GM18867 (cell line): Measurements from ENCODE around the gene ZNF334.

Experiments used
- ATAC-seq: cut with Tn5 transposase; IDR thresholded peaks from one replicate; pipeline ENCODE4 v1.9.1; 2021; ENCODE audit warnings: mild to moderate bottlenecking, moderate library complexity; ENCODE audit not compliant: unreplicated experiment

Gene ZNF334

DNA sequence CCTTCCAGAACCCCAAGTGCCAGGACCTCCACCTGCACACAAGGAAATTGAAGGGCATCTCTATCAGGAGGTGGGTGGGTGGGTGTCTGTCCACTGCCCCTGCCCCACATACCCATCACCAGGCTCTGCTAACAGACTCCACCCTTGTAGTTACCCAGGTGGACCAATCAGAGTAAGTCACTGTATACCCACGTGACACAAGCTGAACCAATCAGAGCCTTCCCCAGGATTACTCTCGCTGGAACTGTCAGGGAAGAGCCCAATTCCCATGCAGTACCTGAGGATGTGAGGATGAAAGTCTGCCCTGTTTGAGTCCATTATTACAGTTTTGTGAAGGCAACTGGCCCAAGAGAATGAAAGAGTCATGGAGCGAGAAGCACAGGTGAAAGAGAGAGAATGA lies 32.9 kb upstream of the ZNF334 start:
- ATAC-seq = no peak

DNA sequence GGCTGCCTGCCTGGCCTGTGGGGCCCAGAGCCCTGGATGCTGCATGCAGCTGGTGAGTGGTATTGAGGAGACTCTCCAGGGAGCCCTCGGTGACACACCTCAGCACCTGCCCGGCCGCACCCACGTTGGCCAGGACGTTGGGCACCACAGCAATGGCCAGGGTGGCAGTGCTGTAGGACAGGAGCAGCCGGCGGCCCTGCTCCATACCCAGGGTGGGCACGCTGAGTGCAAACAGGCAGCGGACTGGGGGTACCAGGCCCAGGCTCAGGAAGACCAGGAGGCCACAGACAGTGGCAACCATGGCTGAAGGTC lies 32.4 kb upstream of the ZNF334 start:
- no peak for ATAC-seq

DNA sequence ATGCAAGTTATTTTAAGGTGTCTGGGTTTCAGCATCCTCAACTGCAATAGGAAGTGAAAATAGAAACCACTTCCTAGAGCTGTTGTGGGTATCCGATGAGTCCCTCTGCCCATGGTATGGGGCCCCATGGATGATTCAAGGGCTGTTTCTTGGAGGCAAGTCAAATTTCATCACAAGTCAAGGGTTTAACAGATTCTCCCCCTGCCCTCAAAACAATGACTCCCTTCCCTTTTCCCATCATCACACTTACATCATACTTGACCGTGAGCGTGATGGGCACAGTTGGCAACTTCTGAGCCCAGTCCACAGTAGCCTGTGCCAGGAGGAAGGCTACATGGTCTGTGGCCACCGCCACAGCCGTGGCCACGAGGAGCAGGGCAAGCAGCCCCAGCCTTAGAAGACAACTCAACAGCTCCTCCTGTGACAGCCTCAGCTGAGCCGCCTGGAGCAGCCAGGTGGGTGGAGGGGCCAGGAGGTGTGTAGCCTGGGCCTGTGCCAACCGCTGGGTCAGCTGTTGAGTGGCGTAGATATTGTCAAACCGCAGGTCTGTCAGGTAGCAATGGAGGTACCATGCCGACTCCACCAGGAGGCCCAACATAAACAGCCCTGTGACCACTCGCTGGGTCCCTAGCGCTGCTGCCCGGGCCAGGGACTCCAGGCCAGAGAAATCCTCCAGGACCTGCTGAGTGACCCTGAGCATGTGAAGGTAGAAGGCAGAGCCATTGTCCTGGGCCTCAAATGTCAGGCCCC lies 31.9 kb upstream of the ZNF334 start:
- ATAC-seq = no peak

DNA sequence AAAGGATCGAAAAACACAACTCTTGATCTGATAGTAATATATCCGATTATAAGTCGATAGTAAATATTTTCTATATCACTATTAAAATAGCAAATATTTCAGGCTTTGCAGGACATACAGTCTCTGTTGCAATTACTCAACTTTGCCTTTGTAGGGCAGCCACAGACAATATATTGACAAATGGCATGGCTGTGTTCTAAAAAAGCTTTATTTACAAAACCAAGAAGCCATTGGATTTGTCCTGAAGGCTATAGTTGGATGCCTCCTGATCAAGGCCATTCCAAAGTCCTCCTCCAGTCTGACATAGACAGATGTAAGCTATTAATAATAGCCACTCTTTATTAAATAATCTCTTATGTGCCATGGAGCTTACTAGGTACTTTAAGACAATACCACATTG lies 31.2 kb upstream of the ZNF334 start:
- no peak for ATAC-seq

DNA sequence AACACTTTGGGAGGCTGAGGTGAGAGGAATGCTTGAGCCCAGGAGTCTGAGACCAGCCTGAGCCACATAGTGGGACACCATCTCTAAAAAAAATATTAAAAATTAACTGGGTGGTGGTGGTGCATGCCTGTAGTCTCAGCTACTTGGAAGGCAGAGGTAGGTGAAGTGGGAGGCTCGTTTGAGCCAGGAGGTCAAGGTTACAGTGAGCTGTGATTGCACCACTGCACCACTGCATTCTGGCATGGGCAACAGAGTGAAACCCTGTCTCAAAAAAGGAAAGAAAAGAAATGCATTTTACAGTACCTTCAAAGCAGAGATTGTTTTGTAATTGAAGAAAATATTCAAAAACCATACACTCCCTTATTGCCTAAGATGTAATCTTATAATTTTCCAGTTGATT lies 30.6 kb upstream of the ZNF334 start:
- ATAC-seq = no peak

DNA sequence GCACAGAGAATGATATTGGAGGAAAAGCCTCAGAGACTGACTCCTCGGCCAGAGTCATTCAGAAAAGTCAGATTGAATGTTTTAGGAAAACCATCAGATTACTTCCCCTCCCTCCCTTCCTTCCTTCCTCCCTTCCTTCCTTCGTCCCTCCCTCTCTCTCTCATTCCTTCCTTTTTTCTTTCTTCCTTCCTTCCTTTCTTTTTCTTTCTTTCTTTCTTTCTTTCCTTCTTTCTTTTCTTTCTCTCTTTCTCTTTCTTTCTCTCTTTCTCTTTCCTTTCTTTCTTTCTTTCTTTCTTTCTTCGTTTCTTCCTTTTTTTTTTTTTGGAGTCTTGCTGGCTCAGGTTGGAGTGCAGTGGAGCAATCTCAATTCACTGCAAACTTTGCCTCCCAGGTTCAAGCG lies 29.7 kb upstream of the ZNF334 start:
- no peak for ATAC-seq

DNA sequence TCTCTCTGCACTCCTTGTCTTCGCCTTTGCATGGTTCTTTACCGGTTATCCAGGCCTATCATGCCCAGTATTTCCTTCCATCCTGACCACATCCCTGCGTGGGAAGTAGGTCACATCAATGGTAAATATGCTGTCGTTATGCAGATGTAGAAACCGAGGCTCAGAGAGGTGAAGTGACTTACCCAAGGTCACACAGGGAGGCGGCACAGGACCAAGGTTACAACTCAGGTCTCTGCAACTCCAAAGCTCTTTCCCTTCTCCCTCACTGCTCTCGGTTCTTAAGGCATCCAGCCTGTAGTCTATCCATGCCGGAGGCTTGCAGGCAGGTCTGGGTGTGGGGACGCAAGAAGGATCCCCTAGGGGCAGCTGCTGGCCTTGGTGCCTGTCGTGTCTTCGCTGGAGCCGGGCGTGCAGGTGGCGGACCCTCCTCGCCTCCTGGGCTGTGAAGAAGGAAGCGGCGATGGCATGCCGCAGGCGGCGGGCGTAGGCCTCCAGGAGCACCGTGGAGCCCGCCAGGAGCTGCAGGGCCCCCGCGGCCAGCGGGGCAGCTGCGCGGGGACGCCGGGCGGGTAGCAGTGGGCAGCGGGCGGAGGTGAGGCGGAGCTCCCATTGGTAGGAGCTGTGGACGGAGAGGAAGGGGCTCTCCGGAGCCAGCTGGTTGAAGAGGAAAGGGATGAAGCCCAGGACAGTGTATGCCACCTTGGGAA lies 28.0 kb upstream of the ZNF334 start:
- no peak for ATAC-seq

DNA sequence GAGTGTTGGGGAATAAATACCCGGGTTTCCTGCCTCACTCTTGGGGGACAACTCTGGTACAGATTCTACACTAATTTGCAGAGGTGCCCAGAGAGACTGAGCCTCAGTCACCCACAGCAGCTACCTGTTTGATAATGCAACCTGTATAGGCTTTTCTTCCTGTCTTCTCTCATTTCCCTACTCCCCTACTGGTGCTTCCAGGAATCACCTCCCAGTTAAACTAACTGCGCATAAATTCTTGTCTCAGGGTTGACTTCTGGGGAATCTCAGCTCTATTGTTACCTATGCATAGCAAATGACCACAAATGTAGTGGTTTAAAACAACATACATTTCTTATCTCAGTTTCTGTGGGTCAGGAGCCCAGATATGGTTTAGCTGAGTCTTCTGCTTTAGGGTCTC lies 25.8 kb upstream of the ZNF334 start:
- ATAC-seq = no peak

DNA sequence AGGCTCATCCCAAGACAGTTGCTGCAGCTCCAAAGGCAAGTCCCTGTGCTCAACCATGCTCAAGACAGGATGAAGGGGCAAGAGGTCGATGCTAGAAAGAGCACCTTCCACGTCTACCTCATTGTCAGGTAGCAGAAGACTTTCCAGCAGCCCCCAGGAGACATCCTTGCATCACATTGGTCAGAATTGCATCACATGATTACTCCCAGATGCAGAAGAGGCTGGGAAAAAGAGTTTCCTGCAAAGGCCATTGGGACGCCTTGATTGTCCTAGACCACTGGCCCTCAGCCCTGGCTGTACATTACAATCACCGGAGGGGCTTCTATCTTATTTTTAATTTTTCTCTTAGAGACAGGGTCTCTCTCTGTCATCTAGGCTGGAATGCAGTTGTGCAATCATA lies 17.3 kb upstream of the ZNF334 start:
- ATAC-seq = no peak

DNA sequence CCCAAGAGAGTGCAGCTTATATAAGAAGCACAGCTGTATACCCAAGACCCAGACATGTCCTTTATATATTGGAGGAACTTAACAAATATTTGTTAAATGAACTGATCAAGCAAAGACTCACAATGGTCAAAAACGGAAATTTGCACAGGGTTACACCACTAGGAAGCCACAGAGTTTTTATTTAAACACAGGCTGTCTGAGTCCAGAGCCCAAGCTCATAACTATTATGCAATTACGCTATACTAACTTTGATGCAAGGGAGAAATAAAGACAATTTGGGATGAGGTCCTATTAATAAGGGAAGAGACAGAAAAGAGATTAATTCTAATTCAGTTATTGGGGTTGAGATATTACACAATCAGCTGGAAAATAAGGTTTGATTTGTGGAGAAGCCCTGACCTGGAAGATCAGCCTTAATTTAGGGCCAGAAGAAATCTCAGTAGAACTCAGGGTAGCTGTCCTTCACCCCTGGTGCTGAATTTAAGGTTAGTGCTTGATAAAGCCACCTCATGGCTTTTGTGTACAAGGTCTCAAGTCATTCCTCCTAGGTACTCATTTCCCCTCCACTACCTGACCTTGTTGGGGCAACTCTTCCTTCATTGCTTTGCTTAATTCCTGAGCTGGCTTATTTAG lies 10.5 kb upstream of the ZNF334 start:
- no peak for ATAC-seq

DNA sequence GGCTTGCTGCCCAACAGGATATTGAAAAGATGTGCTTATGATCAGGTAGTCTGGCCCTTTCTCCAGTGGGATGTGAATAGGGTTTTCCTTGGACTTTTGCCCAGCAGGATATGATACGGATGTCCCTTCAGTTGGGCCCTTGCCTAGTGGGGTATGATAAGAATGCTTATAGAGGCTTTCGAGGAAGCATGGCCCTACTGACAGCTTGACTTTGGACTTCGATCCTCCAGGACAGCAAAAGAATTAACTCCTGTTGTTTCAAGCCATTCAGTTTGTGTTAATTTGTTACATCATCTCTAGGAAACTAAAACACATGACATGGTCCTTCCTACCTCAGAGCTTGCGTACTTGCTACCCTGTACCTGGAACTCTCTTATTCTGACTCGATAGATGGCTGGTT lies 9.7 kb upstream of the ZNF334 start:
- no peak for ATAC-seq

DNA sequence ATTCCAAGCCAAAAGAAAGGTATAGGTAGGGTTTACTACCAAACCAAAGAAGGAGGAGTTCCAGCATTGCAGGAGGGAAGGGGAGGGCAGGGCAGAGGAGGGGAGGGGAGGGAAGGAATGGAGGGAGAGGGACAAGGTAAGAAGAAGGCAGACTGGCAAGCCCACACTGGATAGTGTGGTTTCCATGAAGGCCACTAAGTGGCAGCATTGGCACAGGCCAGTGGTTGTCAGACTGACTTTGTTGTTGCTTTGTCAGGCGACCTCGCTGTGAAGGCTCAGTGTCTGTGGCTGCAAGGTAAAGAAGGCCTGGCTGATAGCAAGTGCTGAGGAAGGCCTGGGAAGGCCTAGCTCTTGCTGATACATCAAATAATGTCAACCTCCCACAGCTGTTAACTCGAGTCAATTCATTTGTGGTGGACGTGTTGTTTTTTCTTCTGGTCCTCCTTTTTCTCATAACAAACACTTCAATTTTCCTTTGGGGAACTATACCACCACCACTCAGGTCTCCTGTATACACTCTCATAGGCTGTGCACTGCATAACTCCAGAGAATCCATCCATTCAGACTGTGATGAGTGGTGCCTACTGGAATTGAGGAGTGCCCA lies 7.7 kb upstream of the ZNF334 start:
- no peak for ATAC-seq

DNA sequence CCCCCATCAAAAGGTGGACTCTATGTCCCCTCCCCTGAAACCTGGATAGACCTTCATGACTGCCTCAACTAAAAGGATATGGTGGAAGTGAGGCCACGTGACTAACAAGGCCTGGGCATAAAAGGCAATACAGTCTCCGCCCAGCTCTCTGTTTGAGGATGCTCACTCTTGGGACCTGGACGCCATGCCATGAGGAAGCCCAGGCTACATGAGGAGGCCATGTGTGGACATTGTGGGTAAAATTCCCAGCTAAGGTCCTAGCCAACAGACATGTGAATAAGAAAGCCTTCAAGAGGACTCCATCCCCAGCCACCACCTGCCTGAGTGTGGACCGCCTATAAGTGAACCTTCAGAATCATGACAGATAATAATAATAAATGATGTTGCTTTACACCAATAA lies 7.2 kb upstream of the ZNF334 start:
- ATAC-seq = no peak

DNA sequence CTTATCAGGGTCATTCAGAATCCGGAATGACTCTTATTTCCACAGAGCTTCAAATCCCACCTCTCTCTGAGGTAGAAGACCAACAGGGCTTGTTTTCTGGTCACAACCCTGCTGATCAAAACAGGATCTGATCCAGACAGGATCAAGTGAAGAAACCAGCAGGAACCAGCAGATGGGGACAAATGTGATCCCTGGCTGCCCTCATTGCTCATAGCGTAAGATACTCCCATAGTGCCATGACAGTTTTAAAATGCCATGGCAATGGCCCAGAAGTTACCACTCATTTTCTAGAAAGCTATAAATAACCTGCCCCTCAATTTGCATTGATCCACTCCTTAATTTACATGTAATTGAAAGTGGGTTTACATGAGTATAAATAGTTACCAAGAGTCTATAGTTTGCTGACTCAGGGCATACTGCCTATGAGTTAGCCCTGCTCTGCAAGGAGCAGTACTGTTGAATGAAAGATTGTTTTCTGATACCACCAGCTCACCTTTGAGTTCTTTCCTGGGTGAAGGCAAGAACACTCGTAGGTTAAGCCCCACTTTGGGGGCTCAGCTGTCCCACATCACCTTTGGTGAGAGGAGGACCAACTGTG lies 6.2 kb upstream of the ZNF334 start:
- no peak for ATAC-seq

DNA sequence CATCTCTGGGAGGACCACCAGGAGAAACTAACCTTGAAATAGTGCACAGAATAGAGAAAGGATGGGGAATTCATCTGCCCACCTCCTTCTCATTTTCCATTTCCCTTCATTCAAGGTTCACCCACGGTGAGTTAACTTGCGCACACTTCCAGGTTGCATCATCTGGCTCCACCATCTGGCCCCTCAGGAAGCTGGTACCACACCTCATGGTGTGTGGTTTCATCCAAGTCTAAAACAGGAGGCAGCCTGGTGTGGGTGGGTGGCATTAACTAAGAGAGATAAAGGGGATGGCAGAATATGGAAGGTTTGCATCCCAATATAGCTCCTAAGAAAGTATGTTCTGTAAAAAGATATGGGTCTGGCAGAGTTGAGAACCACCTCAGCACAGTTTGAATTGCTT lies 3.8 kb downstream of the ZNF334 start:
- ATAC-seq = no peak

DNA sequence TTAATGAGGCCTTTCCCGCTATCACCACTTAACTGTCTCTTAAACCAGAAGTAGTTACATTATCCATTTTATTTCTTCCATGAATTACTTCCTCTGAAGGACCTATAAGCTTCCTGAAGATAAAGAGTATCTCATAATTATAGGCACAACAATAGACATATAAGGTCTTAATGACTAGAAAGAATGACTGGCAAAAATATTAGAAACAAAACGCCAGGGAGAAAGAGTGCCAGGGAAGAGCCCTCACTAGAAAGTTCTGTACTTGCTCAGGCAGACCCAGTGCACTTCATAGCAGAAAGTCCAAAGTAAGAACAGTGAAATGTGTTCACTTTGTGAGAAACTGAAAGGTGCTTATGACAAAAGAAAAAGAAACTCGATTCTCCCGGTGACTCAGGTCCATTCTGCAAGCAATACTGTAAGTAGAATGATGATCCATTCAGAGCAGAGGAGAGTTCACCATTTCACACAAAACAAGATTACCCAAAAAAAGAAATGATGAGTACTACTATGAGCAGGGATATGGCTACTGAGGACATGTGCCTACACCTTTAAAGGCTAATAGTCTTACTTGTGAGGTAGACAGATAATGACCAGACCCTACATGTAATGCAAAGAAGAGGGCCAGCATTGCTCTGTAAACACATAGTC lies 5.5 kb downstream of the ZNF334 start:
- no peak for ATAC-seq

DNA sequence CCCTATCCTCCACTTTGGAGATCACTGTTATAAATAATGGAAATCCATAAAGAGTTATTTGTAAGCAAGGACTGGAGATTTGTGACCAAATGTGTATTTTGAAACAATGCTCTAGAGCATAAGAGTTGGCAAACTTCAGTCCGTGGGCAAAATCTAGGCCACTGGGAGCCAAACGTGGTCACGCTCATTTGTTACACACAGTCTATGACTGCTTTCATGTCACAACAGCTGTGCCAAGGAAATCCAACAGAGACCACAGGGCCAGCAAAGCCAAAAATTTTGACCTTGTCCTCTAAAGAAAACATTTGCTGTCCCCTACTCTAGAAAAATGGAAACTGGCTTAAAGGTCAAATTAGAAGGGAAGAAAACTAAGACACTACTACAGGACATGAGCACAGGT lies 7.9 kb downstream of the ZNF334 start:
- no peak for ATAC-seq

DNA sequence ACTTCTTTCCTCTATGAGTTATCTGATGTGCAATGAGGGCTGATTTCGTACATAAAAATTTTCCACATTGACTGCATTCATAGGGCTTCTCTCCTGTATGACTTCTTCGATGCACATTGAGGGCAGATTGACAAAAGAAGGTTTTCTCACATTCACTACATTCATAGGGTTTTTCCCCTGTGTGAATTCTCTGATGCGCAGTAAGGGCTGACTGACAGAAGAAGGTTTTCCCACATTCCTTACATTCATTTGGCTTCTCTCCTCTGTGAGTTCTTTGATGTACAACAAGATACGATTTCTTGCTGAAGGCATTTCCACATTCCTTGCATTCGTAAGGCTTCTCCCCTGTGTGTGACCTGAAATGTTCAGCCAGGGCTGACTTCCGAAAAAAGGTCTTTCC lies 11.4 kb downstream of the ZNF334 start:
- no peak for ATAC-seq

DNA sequence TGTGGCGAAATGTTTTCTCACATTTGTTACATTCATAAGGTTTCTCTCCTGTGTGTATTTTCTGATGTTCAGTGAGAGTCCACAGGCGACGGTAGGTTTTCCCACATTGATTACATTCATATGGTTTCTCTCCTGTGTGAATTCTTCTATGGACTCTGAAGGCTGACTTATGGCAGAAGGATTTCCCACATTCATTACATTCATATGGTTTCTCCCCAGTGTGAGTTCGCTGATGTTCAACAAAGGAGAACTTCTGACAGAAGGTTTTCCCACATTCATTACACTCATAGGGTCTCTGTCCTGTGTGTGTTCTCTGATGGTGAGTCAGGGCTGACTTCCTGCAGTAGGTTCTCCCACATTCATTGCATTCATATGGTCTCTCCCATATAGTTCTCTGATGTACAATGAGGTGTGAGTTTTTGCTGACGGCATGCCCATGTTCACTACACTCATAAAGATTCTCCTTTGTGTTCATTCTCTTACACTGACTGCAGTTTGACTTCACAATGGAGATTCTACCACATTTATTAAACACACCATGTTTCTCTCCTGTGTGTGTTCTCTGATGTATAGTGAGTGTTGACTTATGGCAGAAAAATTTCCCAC lies 11.9 kb downstream of the ZNF334 start:
- no peak for ATAC-seq

DNA sequence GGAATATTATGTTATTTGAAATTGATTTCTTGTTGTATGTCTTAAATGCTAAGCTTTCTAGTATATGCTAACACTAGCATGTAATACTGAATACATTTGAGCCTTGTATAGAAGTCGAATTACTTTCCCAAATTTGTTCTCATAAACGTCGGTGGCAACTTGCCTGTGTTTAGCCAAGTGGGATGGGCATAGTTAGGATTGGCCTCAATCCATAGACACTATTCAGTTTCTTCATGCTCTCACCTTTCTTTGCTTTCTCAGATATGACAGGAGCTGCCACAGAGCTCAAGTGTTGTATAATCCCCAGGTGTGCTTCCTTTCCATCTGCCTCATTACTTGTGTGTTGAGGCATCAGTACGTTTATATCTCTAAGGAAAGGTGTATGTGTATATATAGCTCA lies 19.3 kb downstream of the ZNF334 start:
- ATAC-seq = no peak

DNA sequence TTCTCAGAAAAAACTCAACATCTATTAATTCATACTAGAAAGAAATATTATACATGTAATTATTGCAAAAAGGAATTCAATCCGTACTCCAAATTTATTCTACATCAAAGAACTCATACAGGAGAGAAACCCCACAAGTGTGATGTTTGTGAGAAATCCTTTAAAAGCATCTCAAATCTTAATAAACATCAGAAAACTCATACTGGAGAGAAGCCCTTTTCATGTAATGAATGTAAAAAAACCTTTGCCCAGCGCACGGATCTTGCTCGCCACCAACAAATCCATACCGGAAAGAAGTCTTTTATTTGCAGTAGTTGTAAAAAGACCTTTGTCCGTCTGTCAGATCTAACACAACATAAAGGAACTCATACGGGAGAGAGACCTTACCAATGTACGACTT lies 22.0 kb downstream of the ZNF334 start:
- ATAC-seq = no peak
